Thyroid gland (tissue), 4 donors: ENCODE results near the gene RAB43. TPM values are rescaled to one million over a fixed set of nuclear protein-coding genes. Genes with fewer than 3 reads are reported as not detected.

ENCODE experiments used
- DNase-seq, 2 donors: peaks; one replicate each; pipeline ENCODE4 v3.0.0-alpha.2; 2019
- H3K27ac ChIP-seq, 3 donors: fragments of 200-600 bp; sonication (generic); 1 replicate in 2 of 3; 2 replicates in 1 of 3; pipeline ENCODE4 v1.5.1; 2016 to 2019; ENCODE audit warnings: mild to moderate bottlenecking in 1 of 3, moderate library complexity in 1 of 3
- H3K27me3 ChIP-seq: fragments of 200-600 bp; sonication (generic); one replicate; pipeline ENCODE4 v1.5.1; 2019
- H3K36me3 ChIP-seq, 2 donors: fragments of 200-600 bp; sonication (generic); one replicate each; pipeline ENCODE4 v1.5.1; 2016 to 2019
- H3K4me1 ChIP-seq, 2 donors: fragments of 200-600 bp; sonication (generic); one replicate each; pipeline ENCODE4 v1.5.1; 2017 to 2019
- H3K4me3 ChIP-seq, 3 donors: fragments of 200-600 bp; sonication (generic); replicated peaks in 1 of 3; 1 replicate in 2 of 3; 2 replicates in 1 of 3; pipeline ENCODE4 v1.5.1; 2016; ENCODE audit warnings: mild to moderate bottlenecking in 1 of 3
- H3K9me3 ChIP-seq: fragments of 200-600 bp; sonication (generic); one replicate; pipeline ENCODE4 v1.5.1; 2017
- POLR2A ChIP-seq, 2 donors: fragments of 450-650 bp; IDR thresholded peaks; one replicate each; pipeline ENCODE4 v1.6.1; 2017; ENCODE audit warnings: antibody characterized with exemption in 2 of 2, mild to moderate bottlenecking in 2 of 2, moderate library complexity in 1 of 2
- WGBS, 2 donors: methylation state at CpG; one replicate each; pipeline ENCODE4 v1.1.5; 2017; 5-methylcytosine and 5-hydroxymethylcytosine counted together
- intact Hi-C: fragments of 100-400 bp; cut with DNase I; formaldehyde crosslinking; loops from one replicate; pipeline ENCODE4 v1.15.1; 2023
- total RNA-seq, 4 donors: library from RNA; depleted of rRNA; stranded (reverse); fragments of >200 nt; gene quantifications; one replicate each; pipeline ENCODE4 v1.2.3, GENCODE V29; 2016
- TF ChIP-seq, protein P1 (sequence below), 6 experiments: fragments of 200-600 bp in 3 of 6; fragments of 450-650 bp in 3 of 6; sonication (generic) in 3 of 6; IDR thresholded peaks; one replicate each; pipeline ENCODE4 v1.5.1; 2016 to 2019; ENCODE audit warnings: antibody characterized with exemption in 6 of 6, mild to moderate bottlenecking in 2 of 6, inconsistent platforms in 1 of 6, moderate library complexity in 1 of 6

The RAB43 gene
- total RNA-seq, 4 donors from 2014 or later: 22.8 to 34.4 (median 26.1) TPM

DNA sequence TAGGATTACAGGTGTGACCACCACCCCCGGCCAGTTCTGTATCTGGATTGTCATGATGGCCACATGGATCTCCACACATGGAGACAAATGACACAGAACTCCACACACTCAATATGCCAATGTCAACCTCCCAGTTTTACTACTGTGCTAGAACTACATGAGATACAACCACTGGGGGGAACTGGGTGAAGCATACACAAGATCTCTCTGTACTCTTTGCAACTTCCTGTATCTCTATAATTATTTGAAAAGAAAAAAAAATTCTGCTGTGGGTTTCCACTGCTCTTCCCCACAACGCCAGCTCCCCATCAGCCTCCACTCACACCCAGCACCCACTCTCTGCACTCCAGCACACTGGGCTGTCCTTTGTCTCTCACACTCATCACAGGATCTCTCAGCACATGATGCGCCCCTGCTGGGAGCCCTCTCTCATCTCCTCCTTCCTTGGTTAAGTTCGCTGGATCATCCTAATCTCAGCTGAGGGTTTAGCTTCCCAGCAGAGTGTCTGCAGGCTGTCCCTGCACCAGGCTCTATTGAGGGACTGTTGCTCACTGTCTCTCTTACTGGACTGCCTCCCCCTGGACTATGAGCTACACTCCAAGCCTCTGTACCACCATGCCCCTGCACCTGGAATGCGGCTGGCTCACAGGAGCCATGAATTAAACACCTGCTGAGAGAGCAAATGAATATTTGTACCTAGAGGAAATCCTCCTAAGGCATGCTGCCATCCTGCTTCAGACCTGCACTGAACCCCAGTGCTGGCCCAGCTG lies 10.7 kb upstream of the RAB43 start:
- no peaks in the 10 kb centered on the region for H3K4me1 ChIP-seq

DNA sequence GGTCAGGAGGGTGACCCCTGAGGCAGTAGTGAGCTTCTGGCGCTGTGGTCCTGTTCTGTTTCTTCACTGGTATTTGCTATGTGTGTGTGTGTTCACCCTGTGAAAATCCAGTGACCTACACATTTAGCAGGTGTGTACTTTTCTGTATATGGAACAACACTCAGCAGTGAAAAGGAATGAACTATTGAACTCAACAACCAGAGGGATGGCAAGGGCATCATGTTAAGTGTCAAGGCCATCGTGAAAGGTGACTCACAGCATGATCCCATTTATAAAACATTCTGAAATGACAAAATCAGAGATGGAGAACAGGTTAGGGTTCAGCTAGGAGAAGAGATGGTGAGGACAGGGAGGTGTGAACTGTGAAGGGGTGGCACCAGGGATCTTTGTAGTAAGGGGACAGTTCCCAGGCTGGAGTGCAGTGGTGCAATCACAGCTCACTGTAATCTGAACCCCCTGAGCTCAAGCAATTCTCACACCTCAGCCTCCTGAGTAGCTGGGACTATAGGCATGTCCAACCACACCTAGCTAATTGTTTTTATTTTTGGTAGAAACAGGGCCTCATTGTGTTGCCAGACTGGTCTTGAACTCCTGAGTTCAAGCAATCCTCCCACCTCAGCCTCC lies 10.0 kb upstream of the RAB43 start:
- H3K4me3 ChIP-seq: no peak overlapping the region
- H3K36me3 ChIP-seq: peaks cover 73 to 74% of the 10 kb centered on the region in 2 donors
- no peaks in the 10 kb centered on the region for H3K27me3 ChIP-seq
- TF ChIP-seq, protein P1, sequence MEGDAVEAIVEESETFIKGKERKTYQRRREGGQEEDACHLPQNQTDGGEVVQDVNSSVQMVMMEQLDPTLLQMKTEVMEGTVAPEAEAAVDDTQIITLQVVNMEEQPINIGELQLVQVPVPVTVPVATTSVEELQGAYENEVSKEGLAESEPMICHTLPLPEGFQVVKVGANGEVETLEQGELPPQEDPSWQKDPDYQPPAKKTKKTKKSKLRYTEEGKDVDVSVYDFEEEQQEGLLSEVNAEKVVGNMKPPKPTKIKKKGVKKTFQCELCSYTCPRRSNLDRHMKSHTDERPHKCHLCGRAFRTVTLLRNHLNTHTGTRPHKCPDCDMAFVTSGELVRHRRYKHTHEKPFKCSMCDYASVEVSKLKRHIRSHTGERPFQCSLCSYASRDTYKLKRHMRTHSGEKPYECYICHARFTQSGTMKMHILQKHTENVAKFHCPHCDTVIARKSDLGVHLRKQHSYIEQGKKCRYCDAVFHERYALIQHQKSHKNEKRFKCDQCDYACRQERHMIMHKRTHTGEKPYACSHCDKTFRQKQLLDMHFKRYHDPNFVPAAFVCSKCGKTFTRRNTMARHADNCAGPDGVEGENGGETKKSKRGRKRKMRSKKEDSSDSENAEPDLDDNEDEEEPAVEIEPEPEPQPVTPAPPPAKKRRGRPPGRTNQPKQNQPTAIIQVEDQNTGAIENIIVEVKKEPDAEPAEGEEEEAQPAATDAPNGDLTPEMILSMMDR (IDR thresholded peaks at IDR 0.05): no peak
- TF ChIP-seq POLR2A (IDR thresholded peaks at IDR 0.05): no peak
- no peaks in the 10 kb centered on the region for H3K4me1 ChIP-seq
- 86 to 91% methylated on average over 2 of the region's 2 CpGs for WGBS, 2 donors
- H3K27ac ChIP-seq: no peak overlapping the region
- DNase-seq: no peak
- intact Hi-C loops: no loop called here
- H3K9me3 ChIP-seq: no peaks in the 10 kb centered on the region

More for the DNA sequence above, 10.7 kb upstream of the RAB43 start:
- H3K36me3 ChIP-seq: peaks cover 73 to 81% of the 10 kb centered on the region in 2 donors
- H3K27me3 ChIP-seq: no peaks in the 10 kb centered on the region
- no peak overlapping the region for H3K4me3 ChIP-seq
- no peak for DNase-seq
- TF ChIP-seq, protein P1 (IDR thresholded peaks at IDR 0.05): no peak
- TF ChIP-seq POLR2A (IDR thresholded peaks at IDR 0.05): no peak
- H3K27ac ChIP-seq: no peak overlapping the region
- intact Hi-C loops: no loop called here
- 88 to 92% methylated on average over 5 of the region's 5 CpGs for WGBS, 2 donors
- no peaks in the 10 kb centered on the region for H3K9me3 ChIP-seq

DNA sequence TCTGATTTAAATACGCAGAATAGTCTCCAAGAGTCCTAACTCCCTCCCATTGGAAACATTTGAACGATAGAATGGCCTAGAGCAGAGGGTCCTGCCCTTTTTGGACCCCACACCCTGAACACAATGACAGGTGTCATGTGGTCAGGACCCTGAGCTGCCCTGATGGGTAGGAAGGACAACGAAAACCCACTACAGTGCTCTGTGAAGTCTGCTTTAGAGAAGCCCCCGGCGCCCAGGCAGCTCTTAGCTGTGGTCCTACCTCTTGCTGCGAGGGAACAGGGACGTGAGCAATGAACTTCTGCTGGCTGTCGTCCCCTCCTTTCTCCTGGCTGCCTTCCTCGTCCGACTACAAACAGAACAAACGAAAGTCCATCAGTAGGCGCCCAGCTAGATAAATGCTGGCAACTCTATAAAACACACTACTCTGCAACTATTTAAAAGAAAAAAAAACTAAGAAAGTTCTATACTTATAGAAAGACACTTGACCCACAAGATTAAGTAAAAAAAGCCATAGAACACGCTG lies 8.7 kb upstream of the RAB43 start:
- TF ChIP-seq POLR2A (IDR thresholded peaks at IDR 0.05): no peak
- TF ChIP-seq, protein P1 (IDR thresholded peaks at IDR 0.05): no peak
- Histone ChIP-seq H3K4me1 (no peaks in the 10 kb centered on the region), H3K4me3 (no peak overlapping the region), H3K27me3 (no peaks in the 10 kb centered on the region), H3K27ac (no peak overlapping the region), H3K9me3 (no peaks in the 10 kb centered on the region), H3K36me3 (peaks cover 65 to 68% of the 10 kb centered on the region in 2 donors)
- no peak for DNase-seq
- intact Hi-C loops: no loop called here
- 92 to 96% methylated on average over 11 to 13 of the region's 13 CpGs for WGBS, 2 donors

DNA sequence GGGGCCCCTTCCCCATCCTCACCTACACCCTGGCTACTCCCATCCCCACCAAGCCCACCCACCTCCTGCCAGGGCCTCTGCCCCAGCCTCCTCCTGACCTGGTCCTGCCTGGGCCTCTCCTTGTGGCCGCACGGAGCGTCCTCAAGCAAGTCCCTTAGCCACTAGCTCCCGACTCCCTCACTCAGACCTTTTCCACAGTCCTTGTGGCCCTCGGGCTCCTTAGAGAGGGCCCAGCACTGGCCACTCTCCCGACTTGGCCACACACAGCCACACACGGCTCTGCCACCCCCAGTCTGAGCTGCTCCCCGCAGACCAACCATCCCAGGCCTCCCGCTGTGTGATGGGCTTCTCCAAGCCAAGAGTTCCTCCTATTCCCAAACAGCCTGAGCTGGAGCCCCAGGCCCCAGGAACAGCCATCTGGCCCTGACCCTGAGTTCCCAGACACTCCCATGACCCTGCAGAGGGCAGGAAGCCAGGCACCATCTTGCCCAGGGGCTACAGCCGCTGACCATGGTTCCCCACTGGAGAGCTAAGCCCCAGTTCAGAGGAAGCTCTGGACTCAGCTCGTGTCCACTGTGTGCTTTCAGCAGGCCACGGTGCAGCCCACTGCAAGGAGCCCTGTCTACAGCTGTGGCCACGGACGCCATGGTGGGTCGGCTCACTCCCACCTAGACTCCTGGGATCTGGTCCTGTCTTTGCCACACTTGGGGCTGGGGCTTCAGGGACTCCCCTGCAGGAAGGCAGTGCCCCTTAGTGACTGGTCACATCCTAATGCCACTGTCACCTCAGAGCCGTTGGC lies 7.0 kb upstream of the RAB43 start:
- peaks cover 50 to 51% of the 10 kb centered on the region in 2 donors for H3K36me3 ChIP-seq
- no peaks in the 10 kb centered on the region for H3K27me3 ChIP-seq
- H3K4me3 ChIP-seq: no peak overlapping the region
- intact Hi-C loops: no loop called here
- TF ChIP-seq, protein P1 (IDR thresholded peaks at IDR 0.05): no peak
- no peak for TF ChIP-seq POLR2A (IDR thresholded peaks at IDR 0.05)
- no peak overlapping the region for H3K27ac ChIP-seq
- WGBS, 2 donors: 93 to 97% methylated on average over 12 to 16 of the region's 16 CpGs
- no peaks in the 10 kb centered on the region for H3K9me3 ChIP-seq
- H3K4me1 ChIP-seq: no peaks in the 10 kb centered on the region
- no peak for DNase-seq
